ENCODE measurements around the gene CDH23.

The CDH23 gene

GRCh38 chr10:71551970-71552369 is 155.2 kb downstream of the CDH23 start:
- Histone ChIP-seq H3K27ac (ENCODE audit: low read depth, low read length) (no peak overlapping the region), H3K4me1 (ENCODE audit: control insufficient read depth, low read length) (no peaks in the 10 kb centered on the region)

GRCh38 chr10:71553432-71553831 is 156.7 kb downstream of the CDH23 start:
- Histone ChIP-seq H3K27ac (ENCODE audit: low read depth, low read length) (no peak overlapping the region), H3K9me3 (ENCODE audit: control insufficient read depth, insufficient read depth, low read length) (no peaks in the 10 kb centered on the region), H3K4me1 (ENCODE audit: control insufficient read depth, low read length) (no peaks in the 10 kb centered on the region), H4K20me1 (ENCODE audit: control insufficient read depth, insufficient read depth, low read depth, low read length) (no peaks in the 10 kb centered on the region), H3K4me2 (ENCODE audit: low read length) (no peak overlapping the region), H3K4me3 (ENCODE audit: low read length) (no peak overlapping the region), H3K79me2 (ENCODE audit: control insufficient read depth, low read length) (no peaks in the 10 kb centered on the region), H3K9me2 (replicated peaks; ENCODE audit: control insufficient read depth, low read length) (no peaks in the 10 kb centered on the region), H3K27me3 (ENCODE audit: control insufficient read depth, low read length) (peaks cover 2% of the 10 kb centered on the region; the same call in 1 of the 2 replicates), H3F3A (ENCODE audit: control insufficient read depth, insufficient read depth) (no peaks in the 10 kb centered on the region), H3K36me3 (ENCODE audit: control insufficient read depth, low read length) (no peaks in the 10 kb centered on the region)
- no peak for TF ChIP-seq EZH2phosphoT487 (IDR thresholded peaks at IDR 0.05; ENCODE audit: borderline replicate concordance, low read length)
- no peak for TF ChIP-seq CTCF (IDR thresholded peaks at IDR 0.05; ENCODE audit: low read depth, low read length, poor library complexity, severe bottlenecking)

More at GRCh38 chr10:71551970-71552369, 155.2 kb downstream of the CDH23 start:
- Histone ChIP-seq H3F3A (ENCODE audit: control insufficient read depth, insufficient read depth) (no peaks in the 10 kb centered on the region), H3K36me3 (ENCODE audit: control insufficient read depth, low read length) (no peaks in the 10 kb centered on the region), H3K79me2 (ENCODE audit: control insufficient read depth, low read length) (no peaks in the 10 kb centered on the region), H3K9me2 (replicated peaks; ENCODE audit: control insufficient read depth, low read length) (no peaks in the 10 kb centered on the region), H3K4me2 (ENCODE audit: low read length) (no peak overlapping the region), H3K27me3 (ENCODE audit: control insufficient read depth, low read length) (peaks cover 2% of the 10 kb centered on the region; the same call in 1 of the 2 replicates), H4K20me1 (ENCODE audit: control insufficient read depth, insufficient read depth, low read depth, low read length) (no peaks in the 10 kb centered on the region), H3K9me3 (ENCODE audit: control insufficient read depth, insufficient read depth, low read length) (no peaks in the 10 kb centered on the region), H3K4me3 (ENCODE audit: low read length) (no peak overlapping the region)
- no peak for TF ChIP-seq CTCF (IDR thresholded peaks at IDR 0.05; ENCODE audit: low read depth, low read length, poor library complexity, severe bottlenecking)
- TF ChIP-seq EZH2phosphoT487 (IDR thresholded peaks at IDR 0.05; ENCODE audit: borderline replicate concordance, low read length): no peak

GRCh38 chr10:71554671-71555070 is 158.0 kb downstream of the CDH23 start:
- TF ChIP-seq CTCF (IDR thresholded peaks at IDR 0.05; ENCODE audit: low read depth, low read length, poor library complexity, severe bottlenecking) (no peak), EZH2phosphoT487 (IDR thresholded peaks at IDR 0.05; ENCODE audit: borderline replicate concordance, low read length) (no peak)
- Histone ChIP-seq H3K36me3 (ENCODE audit: control insufficient read depth, low read length) (no peaks in the 10 kb centered on the region), H3K79me2 (ENCODE audit: control insufficient read depth, low read length) (no peaks in the 10 kb centered on the region), H3K4me1 (ENCODE audit: control insufficient read depth, low read length) (no peaks in the 10 kb centered on the region), H3K9me2 (replicated peaks; ENCODE audit: control insufficient read depth, low read length) (no peaks in the 10 kb centered on the region), H3F3A (ENCODE audit: control insufficient read depth, insufficient read depth) (no peaks in the 10 kb centered on the region), H3K27ac (ENCODE audit: low read depth, low read length) (no peak overlapping the region), H3K4me2 (ENCODE audit: low read length) (no peak overlapping the region), H3K27me3 (ENCODE audit: control insufficient read depth, low read length) (peaks cover 2% of the 10 kb centered on the region; the same call in 1 of the 2 replicates), H3K9me3 (ENCODE audit: control insufficient read depth, insufficient read depth, low read length) (no peaks in the 10 kb centered on the region), H4K20me1 (ENCODE audit: control insufficient read depth, insufficient read depth, low read depth, low read length) (no peaks in the 10 kb centered on the region), H3K4me3 (ENCODE audit: low read length) (no peak overlapping the region)
